ENCODE results near the gene TESMIN.

- TF ChIP-seq EZH2 (IDR thresholded peaks at IDR 0.05; ENCODE audit: borderline replicate concordance, low read depth, low read length, poor library complexity, severe bottlenecking) (no peak), CTCF (conservative IDR thresholded peaks at IDR 0.05; ENCODE audit: low read depth, low read length) (no peak)
These were observed 13.4 kb upstream of the TESMIN start for GRCh38 chr11:68764746-68765145.
